Ishikawa (cell line): Measurements from ENCODE around the gene USP6NL.

Experiments
- CEBPB ChIP-seq: IDR thresholded peaks from 2 replicates; pipeline ENCODE4 v1.6.1; 2012
- CREB1 ChIP-seq: IDR thresholded peaks from 2 replicates; pipeline ENCODE4 v1.6.1; 2012; ENCODE audit warnings: low read depth
- EGR1 ChIP-seq: IDR thresholded peaks from 2 replicates; pipeline ENCODE4 v1.6.1; 2012
- REST ChIP-seq: IDR thresholded peaks from 2 replicates; pipeline ENCODE4 v1.6.1; 2012; ENCODE audit warnings: low read depth, mild to moderate bottlenecking
- TAF1 ChIP-seq: IDR thresholded peaks from 2 replicates; pipeline ENCODE4 v1.6.1; 2012; ENCODE audit warnings: low read depth, mild to moderate bottlenecking
- ZBTB7A ChIP-seq: IDR thresholded peaks from 2 replicates; pipeline ENCODE4 v1.6.1; 2012; ENCODE audit warnings: low read depth

- TF ChIP-seq TAF1: no peak
- no peak for TF ChIP-seq ZBTB7A
- TF ChIP-seq CEBPB: no peak
- TF ChIP-seq EGR1: no peak
- TF ChIP-seq CREB1: no peak
- TF ChIP-seq REST: no peak
These were observed 44.4 kb upstream of the USP6NL start for GRCh38 chr10:11655836-11656235.
